Naive B cell (primary cell): ENCODE data around the gene RHOXF2. TPM values are rescaled to one million over a fixed set of nuclear protein-coding genes. Genes with fewer than 3 reads are reported as not detected.

Experiments used
- ATAC-seq, 2 donors: fragments of 150-1000 bp; cut with Tn5 transposase; 2 replicates each; pipeline ENCODE4 v1.10.0; 2021; ENCODE audit warnings: low read depth in 2 of 2, mild to moderate bottlenecking in 2 of 2, moderate library complexity in 2 of 2
- DNase-seq: peaks from one replicate; pipeline ENCODE4 v3.0.0; 2022
- H3K27ac Mint-ChIP-seq, 6 donors: one replicate each; pipeline ENCODE4 v1.8.0; 2020 to 2022; ENCODE audit warnings: mild to moderate bottlenecking in 6 of 6, mixed read lengths in 6 of 6, moderate library complexity in 5 of 6, inconsistent platforms in 2 of 6
- H3K27me3 Mint-ChIP-seq, 3 donors: one replicate each; pipeline ENCODE4 v1.8.0; 2021 to 2022; ENCODE audit warnings: mixed read lengths in 3 of 3, mild to moderate bottlenecking in 1 of 3
- H3K36me3 Mint-ChIP-seq, 2 donors: one replicate each; pipeline ENCODE4 v1.8.0; 2020 to 2022; ENCODE audit warnings: mixed read lengths in 2 of 2, inconsistent platforms in 1 of 2, mild to moderate bottlenecking in 1 of 2
- H3K4me1 Mint-ChIP-seq, 3 donors: one replicate each; pipeline ENCODE4 v1.8.0; 2020 to 2022; ENCODE audit warnings: mixed read lengths in 3 of 3, inconsistent platforms in 1 of 3, mild to moderate bottlenecking in 1 of 3, moderate library complexity in 1 of 3
- H3K4me3 Mint-ChIP-seq, 8 donors: one replicate each; pipeline ENCODE4 v1.8.0; 2020 to 2022; ENCODE audit warnings: mild to moderate bottlenecking in 8 of 8, mixed read lengths in 8 of 8, moderate library complexity in 8 of 8, inconsistent platforms in 2 of 8
- H3K9me3 Mint-ChIP-seq, 7 donors: one replicate each; pipeline ENCODE4 v1.8.0; 2020 to 2022; ENCODE audit warnings: mixed read lengths in 7 of 7, mild to moderate bottlenecking in 5 of 7, inconsistent platforms in 2 of 7, moderate library complexity in 1 of 7
- polyA plus RNA-seq, 6 donors: library from polyadenylated mRNA; unstranded; fragments of 300-500 nt; fragmentation: Illumina TruSeq; gene quantifications; one replicate each; pipeline ENCODE4 v1.2.3, GENCODE V29; 2021; ENCODE audit warnings: low read depth in 6 of 6

Gene RHOXF2
- polyA plus RNA-seq, 6 donors from 2014 or later: 0.11 to 0.16 (median 0.15) TPM; not detected in 3

DNA sequence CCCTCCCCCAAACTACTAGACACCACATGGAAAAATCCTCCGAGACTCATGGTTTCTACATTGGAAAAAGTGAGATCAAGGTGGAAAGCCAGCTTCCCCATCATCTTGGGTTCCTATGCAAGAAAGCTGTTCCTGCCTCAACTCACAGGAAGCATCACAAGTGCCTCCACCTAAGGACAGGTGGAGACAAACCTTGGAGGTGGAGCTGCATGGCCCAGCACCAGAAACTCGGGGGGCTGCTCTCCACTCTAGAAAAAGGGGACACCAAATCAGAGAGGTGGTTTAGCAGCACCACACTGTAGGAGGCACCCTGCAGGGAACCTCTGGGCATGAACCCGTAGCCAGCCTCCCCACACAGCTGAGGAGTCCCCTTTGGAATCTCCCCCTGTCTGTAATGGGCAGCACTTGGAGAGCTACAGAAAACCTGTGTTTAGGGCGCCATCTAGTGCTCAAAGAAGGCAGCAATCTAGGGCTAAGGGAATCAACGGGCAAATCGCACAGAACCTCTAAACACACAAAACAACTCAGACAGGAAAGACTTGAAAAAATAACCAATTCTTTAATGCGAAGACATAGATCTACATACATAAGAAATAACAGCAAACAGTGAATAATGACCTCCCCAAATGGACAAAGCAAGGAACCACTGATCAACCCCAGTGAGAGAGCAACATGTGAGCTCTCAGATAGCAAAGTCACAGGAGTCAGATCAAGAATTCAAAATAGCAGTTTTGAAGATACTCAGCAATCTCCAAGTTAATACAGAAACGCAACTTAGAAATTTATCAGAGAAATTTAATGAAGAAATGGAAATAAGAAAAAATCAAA is 55.2 kb downstream of the RHOXF2 start:
- peak overlapping the region in 2 of 6 donors; percentile 6 to 17 for H3K27ac Mint-ChIP-seq
- ATAC-seq: peak; percentile 59 to 69
- no peaks in the 10 kb centered on the region for H3K27me3 Mint-ChIP-seq
- peaks cover under 1 to 10% (median 2%) of the 10 kb centered on the region in 3 donors for H3K4me1 Mint-ChIP-seq
- peaks cover 0 to 3% of the 10 kb centered on the region in 2 donors for H3K36me3 Mint-ChIP-seq
- DNase-seq: peak; percentile 34
- no peaks in the 10 kb centered on the region for H3K9me3 Mint-ChIP-seq
- peak overlapping the region in 2 of 8 donors; percentile 4 to 33 for H3K4me3 Mint-ChIP-seq

Other genes with a start within 250 kb of the RHOXF2 start
- 1 to 10 TPM; 2.3 to 5.2 (median 3.3) TPM for gene NKAP, start 214.9 kb upstream of the RHOXF2 start, polyA plus RNA-seq
- under 1 TPM in 1 of 6 donors, not detected in 5; 0.10 TPM for gene RHOXF2B, start 80.9 kb upstream of the RHOXF2 start, polyA plus RNA-seq
- not detected for gene RHOXF1, start 42.7 kb upstream of the RHOXF2 start, polyA plus RNA-seq
- gene ZBTB33, start 92.2 kb downstream of the RHOXF2 start, polyA plus RNA-seq: 10 to 100 TPM; 12.0 to 24.1 (median 15.9) TPM
- under 1 TPM in 3 of 6 donors, not detected in 3; 0.15 to 0.24 (median 0.23) TPM for gene TMEM255A, start 152.8 kb downstream of the RHOXF2 start, polyA plus RNA-seq
- not detected for gene ATP1B4, start 203.5 kb downstream of the RHOXF2 start, polyA plus RNA-seq